GM23248 (cell line): ENCODE measurements around the gene KAZN.

Experiments
- EZH2 ChIP-seq: fragments of 200-600 bp; sonication (generic); IDR thresholded peaks from 2 replicates; pipeline ENCODE4 v1.6.1; 2018; ENCODE audit warnings: antibody characterized with exemption, mild to moderate bottlenecking; ENCODE audit not compliant: insufficient read depth, poor library complexity, severe bottlenecking
- EZH2phosphoT487 ChIP-seq: fragments of 200-600 bp; sonication (generic); IDR thresholded peaks from 2 replicates; pipeline ENCODE4 v1.6.1; 2018; ENCODE audit warnings: antibody characterized with exemption, moderate library complexity, mild to moderate bottlenecking, low read depth; ENCODE audit not compliant: insufficient read depth

GRCh38 chr1:14648391-14648790 lies 49.9 kb downstream of the KAZN start:
- TF ChIP-seq EZH2phosphoT487, result no peak
- no peak for TF ChIP-seq EZH2
